Measurements from ENCODE around the gene COL20A1.

- TF ChIP-seq, protein P1, sequence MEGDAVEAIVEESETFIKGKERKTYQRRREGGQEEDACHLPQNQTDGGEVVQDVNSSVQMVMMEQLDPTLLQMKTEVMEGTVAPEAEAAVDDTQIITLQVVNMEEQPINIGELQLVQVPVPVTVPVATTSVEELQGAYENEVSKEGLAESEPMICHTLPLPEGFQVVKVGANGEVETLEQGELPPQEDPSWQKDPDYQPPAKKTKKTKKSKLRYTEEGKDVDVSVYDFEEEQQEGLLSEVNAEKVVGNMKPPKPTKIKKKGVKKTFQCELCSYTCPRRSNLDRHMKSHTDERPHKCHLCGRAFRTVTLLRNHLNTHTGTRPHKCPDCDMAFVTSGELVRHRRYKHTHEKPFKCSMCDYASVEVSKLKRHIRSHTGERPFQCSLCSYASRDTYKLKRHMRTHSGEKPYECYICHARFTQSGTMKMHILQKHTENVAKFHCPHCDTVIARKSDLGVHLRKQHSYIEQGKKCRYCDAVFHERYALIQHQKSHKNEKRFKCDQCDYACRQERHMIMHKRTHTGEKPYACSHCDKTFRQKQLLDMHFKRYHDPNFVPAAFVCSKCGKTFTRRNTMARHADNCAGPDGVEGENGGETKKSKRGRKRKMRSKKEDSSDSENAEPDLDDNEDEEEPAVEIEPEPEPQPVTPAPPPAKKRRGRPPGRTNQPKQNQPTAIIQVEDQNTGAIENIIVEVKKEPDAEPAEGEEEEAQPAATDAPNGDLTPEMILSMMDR (IDR thresholded peaks at IDR 0.05), result no peak
- no peak for TF ChIP-seq POLR2A (IDR thresholded peaks at IDR 0.05)
These were observed 72.0 kb downstream of the COL20A1 start for GRCh38 chr20:63364801-63365585.
